K562 (cell line): ENCODE measurements around the gene LGALS8. TPM values are rescaled to one million over a fixed set of nuclear protein-coding genes. Genes with fewer than 3 reads are reported as not detected.

Experiments
- ATAC-seq: fragments of 200-7000 bp; cut with Tn5 transposase; 3 replicates; pipeline ENCODE4 v1.9.1; 2020; ENCODE audit warnings: moderate library complexity
- BruUV-seq: library from RNA; stranded (reverse); fragments of 400-500 nt; replicated peaks from 2 replicates; lab custom pipeline; 2021; lab: Mats Ljungman, UMichigan
- CTCF ChIA-PET: fragments of 300-600 bp; formaldehyde crosslinking; extraction: SDS; loops from one replicate; lab custom pipeline; 2021; ENCODE audit warnings: low intra/inter-chr PET ratio; lab: Yijun Ruan, JAX
- POLR2A ChIA-PET: fragments of 300-600, 350-650 bp; sonication (Branson Sonifier 250); formaldehyde crosslinking; extraction: SDS; loops from one replicate; lab custom pipeline; 2021; ENCODE audit warnings: antibody characterized with exemption, inconsistent platforms; lab: Yijun Ruan, JAX
- DNase-seq, 4 experiments: peaks; one replicate each; pipeline versions ENCODE4 v3.0.0 to v3.0.0-alpha.2; 2011 to 2018; ENCODE audit warnings: low spot score in 3 of 4, mixed read lengths in 3 of 4; ENCODE audit errors: extremely low read depth in 1 of 4
- FAIRE-seq: peaks from 2 replicates; lab custom pipeline; 2011; peaks lifted over from hg19 to GRCh38; lab: Jason Lieb, UNC
- H2AFZ ChIP-seq: 2 replicates; pipeline ENCODE4 v1.6.0; 2011; ENCODE audit warnings: low read depth, low read length, control low read depth, inconsistent platforms
- H3K27ac ChIP-seq: fragments of 200-600 bp; 3 replicates; pipeline ENCODE4 v1.8.0; 2011; ENCODE audit warnings: low read depth, mild to moderate bottlenecking, control low read depth, inconsistent platforms, low read length, moderate library complexity, mixed read lengths; ENCODE audit errors: extremely low read depth
- H3K27me3 ChIP-seq, 2 experiments: fragments of 300-600 bp in 1 of 2; 2 replicates in 1 of 2; 3 replicates in 1 of 2; pipeline versions ENCODE4 v1.6.0 to v1.8.0; 2011; ENCODE audit warnings: inconsistent platforms in 2 of 2, low read length in 2 of 2, mild to moderate bottlenecking in 1 of 2, mixed read lengths in 1 of 2, moderate library complexity in 1 of 2; ENCODE audit not compliant: control insufficient read depth in 2 of 2, insufficient read depth in 2 of 2
- H3K36me3 ChIP-seq: fragments of 300-600 bp; 3 replicates; pipeline ENCODE4 v1.8.0; 2011; ENCODE audit warnings: mild to moderate bottlenecking, low read length, inconsistent platforms; ENCODE audit not compliant: control insufficient read depth, insufficient read depth
- H3K4me1 ChIP-seq, 2 experiments: fragments of 200-600 bp in 1 of 2; replicated peaks in 1 of 2; 2 replicates in 1 of 2; 3 replicates in 1 of 2; pipeline versions ENCODE4 v1.5.1 to v1.8.0; 2011; ENCODE audit warnings: inconsistent platforms in 2 of 2, low read length in 2 of 2, mild to moderate bottlenecking in 1 of 2, mixed read lengths in 1 of 2, moderate library complexity in 1 of 2; ENCODE audit not compliant: control insufficient read depth in 2 of 2, insufficient read depth in 2 of 2
- H3K4me2 ChIP-seq: 2 replicates; pipeline ENCODE4 v1.6.1; 2011; ENCODE audit warnings: low read length, control low read depth, inconsistent platforms, mixed read lengths; ENCODE audit not compliant: insufficient read depth
- H3K4me3 ChIP-seq: fragments of 200-600 bp; sonication (generic), shearing (Covaris generic); 2 replicates; pipeline ENCODE4 v1.5.1; 2016; ENCODE audit warnings: control low read depth, inconsistent platforms
- H3K79me2 ChIP-seq: fragments of 200-600 bp; 3 replicates; pipeline ENCODE4 v1.8.0; 2011; ENCODE audit warnings: low read length, inconsistent platforms; ENCODE audit not compliant: control insufficient read depth, insufficient read depth
- H3K9ac ChIP-seq, 2 experiments: 2 replicates each; pipeline versions ENCODE4 v1.6.0 to v1.6.1; 2011; ENCODE audit warnings: low read depth in 2 of 2, low read length in 2 of 2, control low read depth in 1 of 2, inconsistent platforms in 1 of 2, mild to moderate bottlenecking in 1 of 2, mixed read lengths in 1 of 2; ENCODE audit not compliant: insufficient read depth in 1 of 2
- H3K9me1 ChIP-seq: one replicate; pipeline ENCODE4 v1.6.0; 2011; ENCODE audit warnings: inconsistent platforms, mild to moderate bottlenecking, low read length, moderate library complexity; ENCODE audit not compliant: control insufficient read depth, insufficient read depth
- H3K9me3 ChIP-seq: replicated peaks from 2 replicates; pipeline ENCODE4 v1.5.1; 2011; ENCODE audit warnings: low read depth, low read length, inconsistent platforms; ENCODE audit not compliant: control insufficient read depth, insufficient read depth
- H4K20me1 ChIP-seq: replicated peaks from 2 replicates; pipeline ENCODE4 v1.6.1; 2011; ENCODE audit warnings: low read length, inconsistent platforms, mixed read lengths; ENCODE audit not compliant: control insufficient read depth, insufficient read depth
- DNMT1 ChIP-seq: fragments of 450-650 bp; IDR thresholded peaks from 2 replicates; pipeline ENCODE4 v1.6.1; 2016; ENCODE audit warnings: antibody characterized with exemption, mild to moderate bottlenecking
- ETV5 ChIP-seq: sonication (generic); formaldehyde crosslinking; IDR thresholded peaks from 2 replicates; pipeline ENCODE4 v1.4.0; 2020; ENCODE audit warnings: low read depth, mild to moderate bottlenecking, missing genetic modification reagents
- FUS ChIP-seq: fragments of 200-400 bp; formaldehyde crosslinking; optimal IDR thresholded peaks from 2 replicates; pipeline ENCODE3; 2017; ENCODE audit warnings: low read depth, low read length
- GABPA ChIP-seq: fragments of 200-800 bp; sonication (Bioruptor generic); conservative IDR thresholded peaks from 2 replicates; pipeline ENCODE4 v1.6.1; 2016; ENCODE audit warnings: low read depth, missing genetic modification characterization, missing compliant biosample characterization
- HDAC6 ChIP-seq: IDR thresholded peaks from 2 replicates; pipeline ENCODE4 v1.6.1; 2012; ENCODE audit warnings: low read depth, mild to moderate bottlenecking, control low read depth, inconsistent platforms, low read length, moderate library complexity
- HDAC8 ChIP-seq: fragments of 450-650 bp; IDR thresholded peaks from 2 replicates; pipeline ENCODE4 v1.6.1; 2016; ENCODE audit warnings: mild to moderate bottlenecking, missing genetic modification characterization, moderate library complexity, missing compliant biosample characterization
- HDGF ChIP-seq: fragments of 450-650 bp; IDR thresholded peaks from 2 replicates; pipeline ENCODE4 v1.6.1; 2016
- KDM2B ChIP-seq: fragments of 250-450 bp; sonication (Bioruptor Pico); IDR thresholded peaks from 2 replicates; pipeline ENCODE4 v1.8.0; 2021; ENCODE audit warnings: mild to moderate bottlenecking, moderate library complexity
- NCOA4 ChIP-seq: fragments of 450-650 bp; IDR thresholded peaks from 2 replicates; pipeline ENCODE4 v1.6.1; 2018; ENCODE audit warnings: mild to moderate bottlenecking; ENCODE audit not compliant: partially characterized antibody
- NRF1 ChIP-seq, 2 experiments: fragments of 450-650 bp; IDR thresholded peaks in 1 of 2; conservative IDR thresholded peaks in 1 of 2; 2 replicates each; pipeline ENCODE4 v1.6.1; 2014; ENCODE audit warnings: mild to moderate bottlenecking in 2 of 2
- PTRF ChIP-seq: fragments of 450-650 bp; IDR thresholded peaks from 2 replicates; pipeline ENCODE4 v1.6.1; 2016; ENCODE audit warnings: mild to moderate bottlenecking, missing genetic modification characterization, missing compliant biosample characterization
- U2AF1 ChIP-seq: fragments of 200-400 bp; formaldehyde crosslinking; optimal IDR thresholded peaks from 2 replicates; pipeline ENCODE3; 2017; ENCODE audit warnings: mild to moderate bottlenecking, low read depth, low read length, moderate library complexity
- YBX1 ChIP-seq: fragments of 450-650 bp; IDR thresholded peaks from 2 replicates; pipeline ENCODE4 v1.7.1; 2016; ENCODE audit warnings: mild to moderate bottlenecking
- YY1 ChIP-seq, 3 experiments: IDR thresholded peaks; 2 replicates each; pipeline ENCODE4 v1.6.1; 2011; ENCODE audit warnings: low read length in 2 of 3, mild to moderate bottlenecking in 2 of 3, moderate library complexity in 2 of 3, borderline replicate concordance in 1 of 3, control low read depth in 1 of 3, low read depth in 1 of 3; ENCODE audit not compliant: insufficient read depth in 3 of 3, insufficient replicate concordance in 2 of 3, control insufficient read depth in 1 of 3, insufficient read length in 1 of 3; ENCODE audit errors: extremely low read depth in 1 of 3
- ZFPM2 ChIP-seq: fragments of 250-450 bp; sonication (Bioruptor Pico); IDR thresholded peaks from 2 replicates; pipeline ENCODE4 v1.5.1; 2022; ENCODE audit warnings: mild to moderate bottlenecking
- ZNF384 ChIP-seq: IDR thresholded peaks from 2 replicates; pipeline ENCODE4 v1.6.1; 2012; ENCODE audit warnings: low read depth, low read length, improper control_type of control experiment
- ZNF76 ChIP-seq: fragments of 250-450 bp; sonication (Bioruptor Pico); IDR thresholded peaks from 2 replicates; pipeline ENCODE4 v1.4.0; 2020; ENCODE audit warnings: mild to moderate bottlenecking, moderate library complexity, borderline replicate concordance
- WGBS: fragments of 100-300 bp; shearing (Covaris generic); methylation state at CpG from one replicate; pipeline ENCODE4 v1.1.6; 2016; ENCODE audit warnings: low coverage, mixed read lengths; ENCODE audit not compliant: insufficient coverage; ENCODE audit errors: missing lambda C conversion rate; 5-methylcytosine and 5-hydroxymethylcytosine counted together
- in situ Hi-C: fragments of 300-500 bp; cut with MboI; formaldehyde crosslinking; loops from 4 replicates; pipeline ENCODE4 v1.15.0; 2018; ENCODE audit warnings: inconsistent platforms, mixed read lengths
- intact Hi-C: fragments of 100-400 bp; cut with micrococcal nuclease; formaldehyde crosslinking; loops from 2 replicates; pipeline ENCODE4 v1.14.2; 2022
- polyA plus RNA-seq, 8 experiments: library from polyadenylated mRNA; depleted of rRNA in 4 of 8; stranded (reverse) in 5 of 8; unstranded in 3 of 8; fragments of >200 nt; fragmentation: Nextera tagmentation in 2 of 8; fragmentation: Illumina TruSeq in 1 of 8; extraction: Ambion mirVana in 2 of 8; extraction: Trizol in 1 of 8; gene quantifications; 2 replicates each; pipeline versions ENCODE4 v1.2.1 to v1.2.3, GENCODE V29; 2011 to 2014; ENCODE audit warnings: inconsistent platforms in 1 of 8, missing spikeins in 1 of 8
- total RNA-seq, 7 experiments: library from RNA; depleted of rRNA in 6 of 7; stranded (reverse); fragments of >200 nt in 6 of 7; fragmentation: Illumina TruSeq in 2 of 7; extraction: Trizol in 2 of 7; gene quantifications; 2 replicates each; pipeline versions ENCODE4 v1.2.1 to v1.2.3, GENCODE V29; 2011 to 2021; ENCODE audit warnings: low replicate concordance in 1 of 7
- TF ChIP-seq, protein P1 (sequence below): fragments of 450-650 bp; IDR thresholded peaks from 2 replicates; pipeline ENCODE4 v1.7.0; 2016; ENCODE audit warnings: borderline replicate concordance
- TF ChIP-seq, protein P2 (sequence below): fragments of 250-450 bp; sonication (Bioruptor Pico); IDR thresholded peaks from 2 replicates; pipeline ENCODE4 v1.8.0; 2021; ENCODE audit warnings: moderate library complexity, mild to moderate bottlenecking, inconsistent platforms
- TF ChIP-seq, protein P3 (sequence below): fragments of 450-650 bp; formaldehyde crosslinking; IDR thresholded peaks from 2 replicates; pipeline ENCODE4 v1.4.0; 2020; ENCODE audit warnings: mild to moderate bottlenecking

Gene LGALS8
- total and polyA plus RNA-seq, 9 of the 15 experiments (the other 6 are each of a cell fraction or from before 2014, with no cell fraction given) = 57.4 to 87.7 (median 70.3) TPM

DNA sequence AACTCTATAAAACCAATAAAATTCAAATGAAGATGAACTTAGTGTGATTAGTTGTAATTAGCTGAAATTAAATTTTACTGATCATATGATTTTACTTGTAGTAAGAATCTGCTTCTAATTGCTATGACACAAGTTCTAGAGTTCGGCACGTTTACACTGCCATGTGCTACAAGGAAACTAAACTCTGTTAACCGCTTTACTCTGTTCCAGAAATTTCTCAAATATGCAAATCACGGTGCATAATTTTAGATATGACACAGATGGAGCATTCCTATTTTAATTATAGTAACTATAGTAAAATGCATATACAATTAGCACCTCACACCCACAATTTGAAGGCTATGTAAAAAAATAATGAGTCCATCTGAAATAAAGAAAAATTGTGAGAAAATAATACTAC lies 65.7 kb downstream of the LGALS8 start (continued):
- TF ChIP-seq HDAC8 (tag) (no peak), ZNF384 (no peak)
- TF ChIP-seq, protein P1, sequence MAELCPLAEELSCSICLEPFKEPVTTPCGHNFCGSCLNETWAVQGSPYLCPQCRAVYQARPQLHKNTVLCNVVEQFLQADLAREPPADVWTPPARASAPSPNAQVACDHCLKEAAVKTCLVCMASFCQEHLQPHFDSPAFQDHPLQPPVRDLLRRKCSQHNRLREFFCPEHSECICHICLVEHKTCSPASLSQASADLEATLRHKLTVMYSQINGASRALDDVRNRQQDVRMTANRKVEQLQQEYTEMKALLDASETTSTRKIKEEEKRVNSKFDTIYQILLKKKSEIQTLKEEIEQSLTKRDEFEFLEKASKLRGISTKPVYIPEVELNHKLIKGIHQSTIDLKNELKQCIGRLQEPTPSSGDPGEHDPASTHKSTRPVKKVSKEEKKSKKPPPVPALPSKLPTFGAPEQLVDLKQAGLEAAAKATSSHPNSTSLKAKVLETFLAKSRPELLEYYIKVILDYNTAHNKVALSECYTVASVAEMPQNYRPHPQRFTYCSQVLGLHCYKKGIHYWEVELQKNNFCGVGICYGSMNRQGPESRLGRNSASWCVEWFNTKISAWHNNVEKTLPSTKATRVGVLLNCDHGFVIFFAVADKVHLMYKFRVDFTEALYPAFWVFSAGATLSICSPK = no peak

DNA sequence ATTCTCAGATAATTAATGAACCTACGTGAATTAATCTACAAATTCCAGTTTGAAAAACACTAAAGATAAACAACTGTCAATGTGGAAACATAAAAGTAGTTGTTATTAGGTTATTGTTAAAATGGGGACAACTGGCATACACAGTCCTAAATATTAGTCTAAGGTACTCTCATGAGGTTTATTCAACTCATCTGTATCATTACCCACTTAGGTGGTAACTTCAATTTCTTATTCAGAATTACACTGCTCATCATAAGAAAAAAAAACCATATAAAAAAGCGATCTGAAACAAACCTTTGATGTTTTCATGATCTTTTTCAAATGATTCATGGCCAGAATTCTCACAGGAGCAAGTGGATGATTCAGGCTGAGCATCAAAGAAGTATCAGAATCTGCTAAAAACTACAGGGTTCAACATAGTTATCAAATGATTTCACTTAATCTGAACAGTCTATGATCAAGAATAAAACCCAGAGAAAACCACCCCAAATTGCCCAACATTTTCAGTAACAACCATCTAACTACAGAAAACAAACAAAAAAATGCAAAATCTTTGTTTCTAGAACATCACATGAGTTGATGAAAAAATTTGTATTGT lies 66.9 kb downstream of the LGALS8 start:
- no peak overlapping the region for H3K4me2 ChIP-seq
- H3K4me3 ChIP-seq = no peak overlapping the region
- no TSS peak for BruUV-seq
- ATAC-seq = no peak
- in situ Hi-C loops = no loop called here
- H4K20me1 ChIP-seq = no peaks in the 10 kb centered on the region
- no peaks in the 10 kb centered on the region; the same call in 2 of the 3 replicates for H3K79me2 ChIP-seq
- ChIA-PET CTCF (no interaction called here), POLR2A (interaction anchor here (0.6 kb wide), 1 partner anchor 63 kb away, joined by 3 read pairs; no protein-coding TSS in a partner anchor)
- H3K36me3 ChIP-seq = peaks cover 96% of the 10 kb centered on the region
- H3K9ac ChIP-seq = no peak overlapping the region
- intact Hi-C loops = no loop called here
- H3K9me1 ChIP-seq = no peaks in the 10 kb centered on the region
- H3K9me3 ChIP-seq = no peaks in the 10 kb centered on the region
- no peak for FAIRE-seq
- no peaks in the 10 kb centered on the region for H3K27me3 ChIP-seq
- no peak overlapping the region for H3K27ac ChIP-seq
- WGBS = 84% methylated on average over 2 of the region's 2 CpGs
- no peaks in the 10 kb centered on the region for H3K4me1 ChIP-seq
- H2AFZ ChIP-seq = no peak overlapping the region
- no peak for DNase-seq
- TF ChIP-seq NRF1 (conservative IDR thresholded peaks at IDR 0.05 in 1 of 2, IDR thresholded peaks at IDR 0.05 in 1 of 2) (no peak), YY1 (IDR thresholded peaks at IDR 0.05; ENCODE audit: borderline replicate concordance in 1 of 3, control insufficient read depth in 1 of 3, extremely low read depth in 1 of 3, insufficient read depth in 3 of 3, insufficient read length in 1 of 3, insufficient replicate concordance in 2 of 3, low read depth in 1 of 3, low read length in 2 of 3) (no peak), ZFPM2 (CRISPR knock-in tag) (no peak), HDAC6 (no peak), KDM2B (CRISPR knock-in tag) (no peak), ETV5 (CRISPR knock-in tag) (no peak), DNMT1 (no peak), ZNF76 (CRISPR knock-in tag) (no peak), NCOA4 (no peak), HDGF (no peak), FUS (no peak), U2AF1 (no peak), PTRF (tag) (no peak), GABPA (no peak), YBX1 (no peak)
- TF ChIP-seq, protein P2, sequence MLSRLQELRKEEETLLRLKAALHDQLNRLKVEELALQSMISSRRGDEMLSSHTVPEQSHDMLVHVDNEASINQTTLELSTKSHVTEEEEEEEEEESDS (CRISPR knock-in tag) = no peak
- TF ChIP-seq, protein P3, sequence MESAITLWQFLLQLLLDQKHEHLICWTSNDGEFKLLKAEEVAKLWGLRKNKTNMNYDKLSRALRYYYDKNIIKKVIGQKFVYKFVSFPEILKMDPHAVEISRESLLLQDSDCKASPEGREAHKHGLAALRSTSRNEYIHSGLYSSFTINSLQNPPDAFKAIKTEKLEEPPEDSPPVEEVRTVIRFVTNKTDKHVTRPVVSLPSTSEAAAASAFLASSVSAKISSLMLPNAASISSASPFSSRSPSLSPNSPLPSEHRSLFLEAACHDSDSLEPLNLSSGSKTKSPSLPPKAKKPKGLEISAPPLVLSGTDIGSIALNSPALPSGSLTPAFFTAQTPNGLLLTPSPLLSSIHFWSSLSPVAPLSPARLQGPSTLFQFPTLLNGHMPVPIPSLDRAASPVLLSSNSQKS = no peak
